HCT116 (cell line): Measurements from ENCODE around the gene TPBGL. TPM values are rescaled to one million over a fixed set of nuclear protein-coding genes. Genes with fewer than 3 reads are reported as not detected.

Experiments used
- ATAC-seq: fragments of 200-7000 bp; cut with Tn5 transposase; 2 replicates; pipeline ENCODE4 v1.9.1; 2020; ENCODE audit warnings: mild to moderate bottlenecking, moderate library complexity
- BruUV-seq: library from RNA; stranded (reverse); fragments of 400-500 nt; replicated peaks from 2 replicates; lab custom pipeline; 2021; lab: Mats Ljungman, UMichigan
- CTCF ChIA-PET: fragments of 300-600 bp; sonication (Branson Sonifier 250); formaldehyde crosslinking; loops from one replicate; lab custom pipeline; 2021; ENCODE audit warnings: antibody characterized with exemption; lab: Charles Lee
- POLR2A ChIA-PET: fragments of 300-600, 350-600 bp; sonication (Branson Sonifier 250); formaldehyde crosslinking; loops from one replicate; lab custom pipeline; 2021; ENCODE audit warnings: antibody characterized with exemption; lab: Charles Lee
- RAD21 ChIA-PET, 2 experiments: fragments of 300-600 bp; sonication (Branson Sonifier 250); formaldehyde crosslinking; loops; one replicate each; lab custom pipeline; 2023; ENCODE audit warnings: low total read pairs in 2 of 2; ENCODE audit not compliant: uncharacterized antibody in 2 of 2, unreplicated experiment in 2 of 2, low non-redundant PET in 1 of 2; lab: Charles Lee
- DNase-seq: peaks from one replicate; pipeline ENCODE4 v3.0.0-alpha.2; 2010; ENCODE audit warnings: low read depth, low spot score
- H2AFZ ChIP-seq: fragments of 200-600 bp; shearing (Covaris generic), sonication (generic); 2 replicates; pipeline ENCODE4 v1.6.1; 2017; ENCODE audit warnings: low read depth, mixed run types, mixed read lengths, antibody characterized with exemption, low read length; ENCODE audit not compliant: poor library complexity, severe bottlenecking
- H3K27ac ChIP-seq: 2 replicates; pipeline ENCODE4 v1.5.1; 2012; ENCODE audit warnings: low read depth, low read length
- H3K27me3 ChIP-seq: fragments of 200-600 bp; sonication (generic); 2 replicates; pipeline ENCODE4 v1.6.1; 2016; ENCODE audit warnings: mixed run types, low read length, mixed read lengths; ENCODE audit not compliant: insufficient read depth
- H3K36me3 ChIP-seq, 2 experiments: fragments of 200-500 bp in 1 of 2; fragments of 200-600 bp in 1 of 2; sonication (Bioruptor generic) in 1 of 2; sonication (generic) in 1 of 2; 2 replicates each; pipeline versions ENCODE4 v1.5.1 to v1.6.1; 2014 to 2016; ENCODE audit warnings: low read length in 2 of 2, inconsistent platforms in 1 of 2, mixed read lengths in 1 of 2, mixed run types in 1 of 2; ENCODE audit not compliant: insufficient read depth in 2 of 2, control insufficient read depth in 1 of 2
- H3K4me1 ChIP-seq, 2 experiments: fragments of 200-600 bp in 1 of 2; sonication (generic) in 1 of 2; 2 replicates each; pipeline versions ENCODE4 v1.5.1 to v1.6.1; 2012 to 2017; ENCODE audit warnings: low read length in 2 of 2, inconsistent platforms in 1 of 2, mild to moderate bottlenecking in 1 of 2, mixed read lengths in 1 of 2, mixed run types in 1 of 2, moderate library complexity in 1 of 2; ENCODE audit not compliant: insufficient read depth in 2 of 2, control insufficient read depth in 1 of 2
- H3K4me2 ChIP-seq: fragments of 200-600 bp; sonication (generic); 2 replicates; pipeline ENCODE4 v1.6.1; 2017; ENCODE audit warnings: mixed run types, low read length, mixed read lengths
- H3K4me3 ChIP-seq, 2 experiments: fragments of 200-600 bp in 1 of 2; sonication (generic) in 1 of 2; replicated peaks in 1 of 2; 2 replicates each; pipeline ENCODE4 v1.5.1; 2011 to 2016; ENCODE audit warnings: low read length in 2 of 2, control low read depth in 1 of 2, low read depth in 1 of 2, mild to moderate bottlenecking in 1 of 2, mixed read lengths in 1 of 2, mixed run types in 1 of 2
- H3K79me2 ChIP-seq: fragments of 200-600 bp; sonication (generic); 2 replicates; pipeline ENCODE4 v1.6.1; 2017; ENCODE audit warnings: mild to moderate bottlenecking, mixed run types, low read length, moderate library complexity, mixed read lengths; ENCODE audit not compliant: insufficient read depth
- H3K9ac ChIP-seq: fragments of 200-600 bp; sonication (generic); 2 replicates; pipeline ENCODE4 v1.6.1; 2016; ENCODE audit warnings: low read length, mixed read lengths
- H3K9me2 ChIP-seq: fragments of 200-600 bp; sonication (generic), shearing (Covaris generic); 2 replicates; pipeline ENCODE4 v1.6.1; 2017; ENCODE audit warnings: mixed run types, mild to moderate bottlenecking, moderate library complexity; ENCODE audit not compliant: insufficient read depth
- H3K9me3 ChIP-seq, 2 experiments: fragments of 200-500 bp in 1 of 2; fragments of 200-600 bp in 1 of 2; sonication (Bioruptor generic) in 1 of 2; sonication (generic) in 1 of 2; 2 replicates each; pipeline ENCODE4 v1.6.1; 2014 to 2017; ENCODE audit warnings: low read length in 2 of 2, mixed read lengths in 2 of 2, inconsistent platforms in 1 of 2, low read depth in 1 of 2, mild to moderate bottlenecking in 1 of 2, mixed run types in 1 of 2, moderate library complexity in 1 of 2; ENCODE audit not compliant: control insufficient read depth in 1 of 2, insufficient read depth in 1 of 2
- H4K20me1 ChIP-seq: fragments of 200-600 bp; sonication (generic), shearing (Covaris generic); 2 replicates; pipeline ENCODE4 v1.6.1; 2017; ENCODE audit warnings: mixed run types, mild to moderate bottlenecking, moderate library complexity; ENCODE audit not compliant: insufficient read depth
- CBX3 ChIP-seq: IDR thresholded peaks from 2 replicates; pipeline ENCODE4 v1.6.1; 2012; ENCODE audit warnings: low read depth
- CEBPB ChIP-seq: IDR thresholded peaks from 2 replicates; pipeline ENCODE4 v1.6.1; 2012; ENCODE audit warnings: low read depth
- ELF1 ChIP-seq: IDR thresholded peaks from 2 replicates; pipeline ENCODE4 v1.6.1; 2012; ENCODE audit warnings: low read depth, borderline replicate concordance
- EZH2 ChIP-seq: fragments of 200-600 bp; sonication (generic); IDR thresholded peaks from 2 replicates; pipeline ENCODE4 v1.6.1; 2017; ENCODE audit warnings: antibody characterized with exemption, mixed run types
- EZH2phosphoT487 ChIP-seq: fragments of 200-600 bp; IDR thresholded peaks from 2 replicates; pipeline ENCODE4 v1.6.1; 2018; ENCODE audit warnings: antibody characterized with exemption, borderline replicate concordance
- FOSL1 ChIP-seq: IDR thresholded peaks from 2 replicates; pipeline ENCODE4 v1.6.1; 2012; ENCODE audit warnings: low read depth
- JUND ChIP-seq: IDR thresholded peaks from 2 replicates; pipeline ENCODE4 v1.6.1; 2012
- POLR2A ChIP-seq: IDR thresholded peaks from 2 replicates; pipeline ENCODE4 v1.7.0; 2011; ENCODE audit warnings: borderline replicate concordance; ENCODE audit not compliant: insufficient read depth, insufficient read length; ENCODE audit errors: extremely low read depth
- POLR2AphosphoS5 ChIP-seq: IDR thresholded peaks from 2 replicates; pipeline ENCODE4 v1.6.1; 2011; ENCODE audit warnings: mild to moderate bottlenecking, low read depth, low read length, moderate library complexity
- SIN3A ChIP-seq: IDR thresholded peaks from 2 replicates; pipeline ENCODE4 v1.6.1; 2012; ENCODE audit warnings: low read depth
- TCF7L2 ChIP-seq: IDR thresholded peaks from 2 replicates; pipeline ENCODE4 v1.7.0; 2011; ENCODE audit warnings: borderline replicate concordance, inconsistent platforms; ENCODE audit not compliant: insufficient read depth, insufficient read length; ENCODE audit errors: extremely low read depth
- YY1 ChIP-seq: IDR thresholded peaks from 2 replicates; pipeline ENCODE4 v1.6.1; 2011; ENCODE audit warnings: low read length, low read depth, moderate library complexity, mild to moderate bottlenecking; ENCODE audit not compliant: insufficient replicate concordance; ENCODE audit errors: extremely low read depth
- intact Hi-C: fragments of 100-400 bp; cut with micrococcal nuclease; formaldehyde crosslinking; loops from 2 replicates; pipeline ENCODE4 v1.10.0; 2022
- total RNA-seq: library from RNA; stranded (reverse); gene quantifications from one replicate; pipeline ENCODE4 v1.2.1, GENCODE V29; 2021; ENCODE audit not compliant: unreplicated experiment
- TF ChIP-seq, protein P1 (sequence below): IDR thresholded peaks from 2 replicates; pipeline ENCODE4 v1.6.1; 2012; ENCODE audit warnings: low read depth
- TF ChIP-seq, protein P2 (sequence below): IDR thresholded peaks from 2 replicates; pipeline ENCODE4 v1.6.1; 2012
- TF ChIP-seq, protein P3 (sequence below): IDR thresholded peaks from 2 replicates; pipeline ENCODE4 v1.6.1; 2011; ENCODE audit warnings: mild to moderate bottlenecking, low read length, moderate library complexity; ENCODE audit not compliant: insufficient replicate concordance; ENCODE audit errors: extremely low read depth
- TF ChIP-seq, protein P4 (sequence below): IDR thresholded peaks from 2 replicates; pipeline ENCODE4 v1.6.1; 2012

The TPBGL gene
- total RNA-seq, 1 experiment from 2014 or later = 0.12 TPM

DNA sequence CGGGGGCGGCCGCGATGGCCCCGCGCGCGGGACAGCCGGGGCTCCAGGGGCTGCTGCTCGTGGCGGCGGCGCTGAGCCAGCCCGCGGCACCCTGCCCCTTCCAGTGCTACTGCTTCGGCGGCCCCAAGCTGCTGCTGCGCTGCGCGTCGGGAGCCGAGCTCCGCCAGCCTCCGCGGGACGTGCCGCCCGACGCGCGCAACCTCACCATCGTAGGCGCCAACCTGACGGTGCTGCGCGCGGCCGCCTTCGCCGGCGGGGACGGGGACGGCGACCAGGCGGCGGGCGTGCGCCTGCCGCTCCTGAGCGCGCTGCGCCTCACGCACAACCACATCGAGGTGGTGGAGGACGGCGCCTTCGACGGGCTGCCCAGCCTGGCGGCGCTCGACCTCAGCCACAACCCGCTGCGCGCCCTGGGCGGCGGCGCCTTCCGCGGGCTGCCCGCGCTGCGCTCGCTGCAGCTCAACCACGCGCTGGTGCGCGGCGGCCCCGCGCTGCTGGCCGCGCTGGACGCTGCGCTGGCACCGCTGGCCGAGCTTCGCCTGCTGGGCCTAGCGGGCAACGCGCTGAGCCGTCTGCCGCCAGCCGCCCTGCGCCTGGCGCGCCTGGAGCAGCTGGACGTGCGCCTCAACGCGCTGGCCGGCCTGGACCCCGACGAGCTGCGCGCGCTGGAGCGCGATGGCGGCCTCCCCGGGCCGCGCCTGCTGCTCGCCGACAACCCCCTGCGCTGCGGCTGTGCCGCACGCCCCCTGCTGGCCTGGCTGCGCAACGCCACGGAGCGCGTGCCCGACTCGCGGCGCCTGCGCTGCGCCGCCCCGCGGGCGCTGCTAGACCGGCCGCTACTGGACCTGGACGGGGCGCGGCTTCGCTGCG, 697 bp downstream of the TPBGL start (continued):
- TF ChIP-seq SIN3A (no peak), CBX3 (peak; percentile 59; the same call in 1 of the 2 replicates), EZH2 (no peak), YY1 (peak; percentile 78), ELF1 (no peak), FOSL1 (no peak)

DNA sequence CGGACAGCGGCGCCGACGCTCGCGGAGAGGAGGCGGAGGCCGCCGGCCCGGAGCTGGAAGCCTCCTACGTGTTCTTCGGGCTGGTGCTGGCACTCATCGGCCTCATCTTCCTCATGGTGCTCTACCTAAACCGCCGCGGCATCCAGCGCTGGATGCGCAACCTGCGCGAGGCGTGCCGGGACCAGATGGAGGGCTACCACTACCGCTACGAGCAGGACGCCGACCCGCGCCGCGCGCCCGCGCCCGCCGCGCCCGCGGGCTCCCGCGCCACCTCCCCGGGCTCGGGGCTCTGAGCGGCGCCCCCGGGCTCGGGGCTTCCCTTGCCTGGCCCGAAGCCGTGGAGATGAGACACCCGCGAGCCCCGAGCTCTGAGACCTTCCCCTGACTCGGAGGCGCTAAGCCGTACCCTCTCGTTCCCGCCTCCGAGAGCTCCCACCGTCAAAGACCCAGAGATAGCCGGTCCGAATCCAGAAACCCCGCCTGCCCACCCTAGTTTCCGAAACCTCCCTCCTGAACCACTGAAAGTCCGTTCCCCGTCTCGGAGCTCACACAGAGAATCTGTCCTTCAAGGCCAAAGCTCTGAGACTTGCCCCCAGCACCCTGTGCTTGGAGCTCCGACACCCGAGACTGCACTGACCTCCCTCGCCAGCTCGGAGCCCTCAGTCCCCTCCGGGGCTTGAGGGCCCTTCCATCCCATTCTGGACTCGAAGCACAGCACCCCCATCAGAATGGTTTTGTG, 1.5 kb downstream of the TPBGL start:
- Histone ChIP-seq H3K9ac (no peak overlapping the region), H3K27me3 (no peaks in the 10 kb centered on the region), H2AFZ (no peak overlapping the region), H3K9me3 (no peaks in the 10 kb centered on the region), H4K20me1 (no peaks in the 10 kb centered on the region), H3K36me3 (no peaks in the 10 kb centered on the region), H3K27ac (no peak overlapping the region), H3K4me3 (no peak overlapping the region), H3K4me2 (peak overlapping the region; percentile 83; the same call in 1 of the 2 replicates), H3K9me2 (no peaks in the 10 kb centered on the region), H3K79me2 (no peaks in the 10 kb centered on the region), H3K4me1 (peaks cover 6 to 16% of the 10 kb centered on the region in 2 experiments; a peak in 3 of 4 replicates)
- POLR2A ChIA-PET = interaction anchor here (1.3 kb wide), 1 partner anchor 18 kb away, joined by 3 read pairs; no protein-coding TSS in a partner anchor
- intact Hi-C loops = loop anchor here (2.0 kb wide), 2 partner anchors 101 to 313 kb away; no protein-coding TSS in a partner anchor
- DNase-seq = no peak
- CTCF ChIA-PET = interaction anchor here (0.6 to 4.7 kb wide), 10 partner anchors 23 to 440 kb away, joined by 3 to 70 read pairs (median 4); partner anchors contain the start of genes SPCS2 and XRRA1
- BruUV-seq = no TSS peak
- no peak for ATAC-seq
- RAD21 ChIA-PET = interaction anchor here in 1 of 2 experiments (0.5 to 1.5 kb wide), 4 partner anchors 37 to 101 kb away, joined by 3 to 5 read pairs (median 5); no protein-coding TSS in a partner anchor
- TF ChIP-seq, protein P1, sequence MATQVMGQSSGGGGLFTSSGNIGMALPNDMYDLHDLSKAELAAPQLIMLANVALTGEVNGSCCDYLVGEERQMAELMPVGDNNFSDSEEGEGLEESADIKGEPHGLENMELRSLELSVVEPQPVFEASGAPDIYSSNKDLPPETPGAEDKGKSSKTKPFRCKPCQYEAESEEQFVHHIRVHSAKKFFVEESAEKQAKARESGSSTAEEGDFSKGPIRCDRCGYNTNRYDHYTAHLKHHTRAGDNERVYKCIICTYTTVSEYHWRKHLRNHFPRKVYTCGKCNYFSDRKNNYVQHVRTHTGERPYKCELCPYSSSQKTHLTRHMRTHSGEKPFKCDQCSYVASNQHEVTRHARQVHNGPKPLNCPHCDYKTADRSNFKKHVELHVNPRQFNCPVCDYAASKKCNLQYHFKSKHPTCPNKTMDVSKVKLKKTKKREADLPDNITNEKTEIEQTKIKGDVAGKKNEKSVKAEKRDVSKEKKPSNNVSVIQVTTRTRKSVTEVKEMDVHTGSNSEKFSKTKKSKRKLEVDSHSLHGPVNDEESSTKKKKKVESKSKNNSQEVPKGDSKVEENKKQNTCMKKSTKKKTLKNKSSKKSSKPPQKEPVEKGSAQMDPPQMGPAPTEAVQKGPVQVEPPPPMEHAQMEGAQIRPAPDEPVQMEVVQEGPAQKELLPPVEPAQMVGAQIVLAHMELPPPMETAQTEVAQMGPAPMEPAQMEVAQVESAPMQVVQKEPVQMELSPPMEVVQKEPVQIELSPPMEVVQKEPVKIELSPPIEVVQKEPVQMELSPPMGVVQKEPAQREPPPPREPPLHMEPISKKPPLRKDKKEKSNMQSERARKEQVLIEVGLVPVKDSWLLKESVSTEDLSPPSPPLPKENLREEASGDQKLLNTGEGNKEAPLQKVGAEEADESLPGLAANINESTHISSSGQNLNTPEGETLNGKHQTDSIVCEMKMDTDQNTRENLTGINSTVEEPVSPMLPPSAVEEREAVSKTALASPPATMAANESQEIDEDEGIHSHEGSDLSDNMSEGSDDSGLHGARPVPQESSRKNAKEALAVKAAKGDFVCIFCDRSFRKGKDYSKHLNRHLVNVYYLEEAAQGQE = no peak
- TF ChIP-seq, protein P2, sequence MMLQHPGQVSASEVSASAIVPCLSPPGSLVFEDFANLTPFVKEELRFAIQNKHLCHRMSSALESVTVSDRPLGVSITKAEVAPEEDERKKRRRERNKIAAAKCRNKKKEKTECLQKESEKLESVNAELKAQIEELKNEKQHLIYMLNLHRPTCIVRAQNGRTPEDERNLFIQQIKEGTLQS = no peak
- TF ChIP-seq POLR2A = no peak
- TF ChIP-seq CEBPB = no peak
- no peak for TF ChIP-seq ELF1
- no peak for TF ChIP-seq TCF7L2
- no peak for TF ChIP-seq POLR2AphosphoS5
- TF ChIP-seq JUND = no peak
- TF ChIP-seq, protein P3, sequence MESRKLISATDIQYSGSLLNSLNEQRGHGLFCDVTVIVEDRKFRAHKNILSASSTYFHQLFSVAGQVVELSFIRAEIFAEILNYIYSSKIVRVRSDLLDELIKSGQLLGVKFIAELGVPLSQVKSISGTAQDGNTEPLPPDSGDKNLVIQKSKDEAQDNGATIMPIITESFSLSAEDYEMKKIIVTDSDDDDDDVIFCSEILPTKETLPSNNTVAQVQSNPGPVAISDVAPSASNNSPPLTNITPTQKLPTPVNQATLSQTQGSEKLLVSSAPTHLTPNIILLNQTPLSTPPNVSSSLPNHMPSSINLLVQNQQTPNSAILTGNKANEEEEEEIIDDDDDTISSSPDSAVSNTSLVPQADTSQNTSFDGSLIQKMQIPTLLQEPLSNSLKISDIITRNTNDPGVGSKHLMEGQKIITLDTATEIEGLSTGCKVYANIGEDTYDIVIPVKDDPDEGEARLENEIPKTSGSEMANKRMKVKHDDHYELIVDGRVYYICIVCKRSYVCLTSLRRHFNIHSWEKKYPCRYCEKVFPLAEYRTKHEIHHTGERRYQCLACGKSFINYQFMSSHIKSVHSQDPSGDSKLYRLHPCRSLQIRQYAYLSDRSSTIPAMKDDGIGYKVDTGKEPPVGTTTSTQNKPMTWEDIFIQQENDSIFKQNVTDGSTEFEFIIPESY = no peak
- TF ChIP-seq CBX3 = no peak
- TF ChIP-seq, protein P4, sequence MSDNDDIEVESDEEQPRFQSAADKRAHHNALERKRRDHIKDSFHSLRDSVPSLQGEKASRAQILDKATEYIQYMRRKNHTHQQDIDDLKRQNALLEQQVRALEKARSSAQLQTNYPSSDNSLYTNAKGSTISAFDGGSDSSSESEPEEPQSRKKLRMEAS = no peak
- no peak for TF ChIP-seq YY1
- TF ChIP-seq EZH2phosphoT487 = no peak
